GM10248 (cell line): ENCODE measurements around the gene PLSCR3.
A peak's percentile ranks its signal among the peaks of the same experiment; 100 is the strongest.

Experiments used
- CTCF ChIA-PET: fragments of 300-600 bp; sonication (Branson Sonifier 250); formaldehyde crosslinking; extraction: SDS; loops from one replicate; lab custom pipeline; 2021; ENCODE audit warnings: antibody characterized with exemption; lab: Yijun Ruan, JAX
- POLR2A ChIA-PET: fragments of 350-650 bp; sonication (Branson Sonifier 250); formaldehyde crosslinking; extraction: SDS; loops from one replicate; lab custom pipeline; 2020; ENCODE audit warnings: antibody characterized with exemption; lab: Yijun Ruan, JAX
- DNase-seq: peaks from one replicate; pipeline ENCODE4 v3.0.0; 2012; ENCODE audit errors: extremely low spot score
- TF ChIP-seq, protein P1 (sequence below): IDR thresholded peaks from 2 replicates; pipeline ENCODE4 v1.5.1; 2012; ENCODE audit warnings: mild to moderate bottlenecking, low read depth; ENCODE audit errors: extremely low read depth, missing control alignments, control extremely low read depth

PLSCR3 gene

DNA sequence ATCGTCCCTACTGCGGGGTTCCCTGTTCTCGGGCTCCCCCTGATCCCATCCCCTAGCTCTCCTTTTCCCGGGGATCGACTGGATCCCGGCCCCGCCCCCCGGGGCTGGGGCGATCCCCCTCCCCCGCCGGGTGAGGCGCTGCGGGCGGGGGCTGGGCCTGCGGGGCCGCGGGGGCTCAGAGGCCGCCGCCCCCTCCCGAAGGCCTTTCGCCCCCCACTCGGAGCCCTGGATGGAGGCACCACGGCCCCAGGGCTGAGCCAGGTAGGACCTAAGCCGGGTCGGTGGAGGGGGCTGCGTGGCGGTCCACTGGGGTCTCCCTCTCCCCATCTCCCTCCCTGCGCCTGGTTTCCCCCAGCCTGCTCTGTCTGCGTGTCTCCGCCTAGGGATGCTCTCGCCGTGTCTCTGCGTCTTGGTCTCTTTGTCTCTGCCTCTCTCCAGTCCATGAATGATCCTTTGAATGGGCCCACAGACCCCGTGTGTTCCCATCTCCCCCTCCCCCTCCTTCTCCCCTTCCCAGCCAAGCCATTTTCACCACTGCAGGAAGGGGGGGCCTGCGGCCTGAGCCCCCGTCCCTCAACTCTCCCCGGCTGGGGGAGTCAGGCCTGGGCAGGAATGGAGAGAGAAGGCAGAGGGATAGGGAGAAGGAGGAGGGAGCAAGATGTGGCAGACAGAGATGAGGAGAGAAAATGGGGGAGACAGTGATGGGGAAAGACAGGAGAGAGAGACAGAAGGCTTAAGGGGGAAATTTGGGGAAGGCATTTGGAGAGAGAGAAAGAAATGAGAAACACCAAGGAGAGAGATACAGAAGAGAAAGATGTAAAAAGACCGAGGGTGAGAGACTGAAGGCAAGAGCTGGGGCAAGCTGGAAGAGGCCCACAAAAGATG lies 11.3 kb upstream of the PLSCR3 start:
- ChIA-PET POLR2A (interaction anchor here (1.0 kb wide), 1 partner anchor 79 kb away, joined by 3 read pairs; the partner anchor contains the start of gene POLR2A), CTCF (interaction anchor here (0.9 to 2.8 kb wide), 3 partner anchors 8 to 155 kb away, joined by 4 to 10 read pairs (median 5); no protein-coding TSS in a partner anchor)
- DNase-seq, result no peak
- TF ChIP-seq, protein P1, sequence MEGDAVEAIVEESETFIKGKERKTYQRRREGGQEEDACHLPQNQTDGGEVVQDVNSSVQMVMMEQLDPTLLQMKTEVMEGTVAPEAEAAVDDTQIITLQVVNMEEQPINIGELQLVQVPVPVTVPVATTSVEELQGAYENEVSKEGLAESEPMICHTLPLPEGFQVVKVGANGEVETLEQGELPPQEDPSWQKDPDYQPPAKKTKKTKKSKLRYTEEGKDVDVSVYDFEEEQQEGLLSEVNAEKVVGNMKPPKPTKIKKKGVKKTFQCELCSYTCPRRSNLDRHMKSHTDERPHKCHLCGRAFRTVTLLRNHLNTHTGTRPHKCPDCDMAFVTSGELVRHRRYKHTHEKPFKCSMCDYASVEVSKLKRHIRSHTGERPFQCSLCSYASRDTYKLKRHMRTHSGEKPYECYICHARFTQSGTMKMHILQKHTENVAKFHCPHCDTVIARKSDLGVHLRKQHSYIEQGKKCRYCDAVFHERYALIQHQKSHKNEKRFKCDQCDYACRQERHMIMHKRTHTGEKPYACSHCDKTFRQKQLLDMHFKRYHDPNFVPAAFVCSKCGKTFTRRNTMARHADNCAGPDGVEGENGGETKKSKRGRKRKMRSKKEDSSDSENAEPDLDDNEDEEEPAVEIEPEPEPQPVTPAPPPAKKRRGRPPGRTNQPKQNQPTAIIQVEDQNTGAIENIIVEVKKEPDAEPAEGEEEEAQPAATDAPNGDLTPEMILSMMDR, result no peak

DNA sequence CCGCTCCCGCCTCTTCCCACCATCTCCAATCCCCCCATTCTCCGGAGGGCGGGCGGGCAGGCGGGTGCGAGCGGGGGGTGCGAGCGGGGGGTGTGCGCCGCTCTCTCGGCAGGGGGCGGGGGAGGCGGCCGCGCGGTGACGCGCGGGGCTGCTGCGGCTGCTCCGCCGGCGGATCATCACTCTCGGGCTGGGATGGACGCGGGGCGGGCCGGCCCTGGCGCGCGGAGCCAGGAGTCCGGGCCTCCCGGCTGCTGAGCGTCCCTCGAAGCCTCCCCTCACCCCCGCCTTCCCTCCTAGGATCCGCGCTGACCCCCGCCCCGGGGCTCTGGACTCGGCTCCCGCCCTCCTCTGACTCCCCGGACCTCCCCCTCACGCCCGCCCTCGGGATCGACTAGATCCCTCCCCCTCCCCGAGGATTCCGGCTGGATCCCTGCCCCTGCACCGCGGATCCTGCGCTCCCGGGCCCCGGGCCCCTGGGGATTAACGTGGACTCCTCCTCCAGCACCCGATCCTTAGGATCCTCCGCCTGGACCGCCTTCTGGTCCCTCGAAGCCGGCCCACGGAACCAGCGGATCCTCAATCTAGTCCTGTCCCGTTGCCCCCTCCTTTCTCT lies 10.5 kb upstream of the PLSCR3 start:
- no peak for DNase-seq
- TF ChIP-seq, protein P1, result no peak
- POLR2A ChIA-PET, result interaction anchor here (0.7 to 2.3 kb wide), 12 partner anchors 11 to 481 kb away, joined by 3 to 10 read pairs (median 4); partner anchors contain the start of genes CD68, PLSCR3, POLR2A and TMEM102
- CTCF ChIA-PET, result interaction anchor here (0.8 to 2.8 kb wide), 4 partner anchors 10 to 207 kb away, joined by 3 to 10 read pairs (median 7); partner anchors contain the start of genes PLSCR3 and TMEM95

DNA sequence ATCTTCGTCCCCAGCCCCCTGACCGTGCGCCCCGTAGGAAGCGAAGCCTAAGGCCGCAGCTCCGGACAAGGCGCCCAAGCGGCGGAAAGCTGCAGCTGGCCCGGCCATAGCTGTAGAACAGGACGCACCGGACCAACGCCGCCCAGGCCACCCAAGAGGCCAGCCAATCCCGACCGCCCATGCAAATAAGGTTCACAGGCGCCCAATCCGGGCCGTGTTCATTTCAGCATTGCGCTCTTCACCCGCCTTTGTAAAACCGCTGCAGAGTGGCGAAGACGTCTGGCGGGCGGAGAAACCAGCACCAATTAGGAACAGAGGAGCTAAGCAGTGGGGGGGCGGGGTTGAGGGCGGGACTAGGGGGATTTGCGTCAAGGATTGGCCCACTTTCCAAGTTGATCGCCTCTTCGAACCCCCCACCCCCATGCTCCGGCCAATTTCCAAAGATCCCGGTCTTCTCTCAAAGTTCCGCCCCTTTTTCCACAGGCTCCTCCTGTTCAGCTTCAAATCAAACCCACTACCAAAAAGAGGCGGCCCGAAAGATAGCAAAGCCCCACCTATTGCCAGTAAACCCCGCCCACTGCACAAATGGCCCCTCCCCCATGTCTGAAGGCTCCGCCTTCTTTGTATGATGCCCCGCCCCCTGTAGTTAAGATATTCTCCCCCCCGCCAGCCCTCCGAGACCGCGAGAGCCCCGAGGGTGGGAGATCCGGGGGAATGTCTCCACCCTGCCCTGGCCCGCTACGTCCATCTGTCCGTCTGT lies 9.8 kb upstream of the PLSCR3 start, which contains the start of gene TMEM256:
Gene TMEM256, minus strand, starts transcription at position 121 of the 760 bp plus-strand sequence. Its CDS starts 13 bp downstream, at position 108.
- CTCF ChIA-PET, result interaction anchor here (0.8 to 2.1 kb wide), 7 partner anchors 10 to 208 kb away, joined by 3 to 10 read pairs (median 4); partner anchors contain the start of genes PLSCR3, SOX15 and TMEM95

DNA sequence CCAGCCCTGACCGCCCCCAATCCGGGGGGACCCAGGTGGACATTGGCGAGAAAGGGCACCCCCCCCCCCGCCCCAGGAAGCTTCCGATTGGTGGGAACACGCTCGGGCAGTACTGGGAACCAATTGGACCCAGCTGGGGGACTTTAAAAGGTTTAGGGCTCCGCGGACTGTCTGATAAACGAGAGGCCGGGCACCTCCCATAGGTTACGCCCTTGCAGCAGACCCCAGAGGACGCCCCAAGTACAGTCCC lies 9.3 kb upstream of the PLSCR3 start:
- POLR2A ChIA-PET, result interaction anchor here (0.6 to 2.3 kb wide), 15 partner anchors 9 to 482 kb away, joined by 3 to 10 read pairs (median 4); partner anchors contain the start of genes CD68, GPS2, MPDU1 and PLSCR3
- CTCF ChIA-PET, result interaction anchor here (0.8 to 2.1 kb wide), 7 partner anchors 9 to 186 kb away, joined by 3 to 10 read pairs (median 4); partner anchors contain the start of genes PLSCR3, SOX15 and TMEM95
- no peak for DNase-seq
- TF ChIP-seq, protein P1, result no peak

More for the DNA sequence above, 9.8 kb upstream of the PLSCR3 start, which contains the start of gene TMEM256:
- POLR2A ChIA-PET, result interaction anchor here (0.6 to 2.3 kb wide), 15 partner anchors 10 to 482 kb away, joined by 3 to 10 read pairs (median 4); partner anchors contain the start of genes CD68, GPS2, MPDU1 and PLSCR3
- TF ChIP-seq, protein P1, result no peak
- peak; percentile 97 for DNase-seq

DNA sequence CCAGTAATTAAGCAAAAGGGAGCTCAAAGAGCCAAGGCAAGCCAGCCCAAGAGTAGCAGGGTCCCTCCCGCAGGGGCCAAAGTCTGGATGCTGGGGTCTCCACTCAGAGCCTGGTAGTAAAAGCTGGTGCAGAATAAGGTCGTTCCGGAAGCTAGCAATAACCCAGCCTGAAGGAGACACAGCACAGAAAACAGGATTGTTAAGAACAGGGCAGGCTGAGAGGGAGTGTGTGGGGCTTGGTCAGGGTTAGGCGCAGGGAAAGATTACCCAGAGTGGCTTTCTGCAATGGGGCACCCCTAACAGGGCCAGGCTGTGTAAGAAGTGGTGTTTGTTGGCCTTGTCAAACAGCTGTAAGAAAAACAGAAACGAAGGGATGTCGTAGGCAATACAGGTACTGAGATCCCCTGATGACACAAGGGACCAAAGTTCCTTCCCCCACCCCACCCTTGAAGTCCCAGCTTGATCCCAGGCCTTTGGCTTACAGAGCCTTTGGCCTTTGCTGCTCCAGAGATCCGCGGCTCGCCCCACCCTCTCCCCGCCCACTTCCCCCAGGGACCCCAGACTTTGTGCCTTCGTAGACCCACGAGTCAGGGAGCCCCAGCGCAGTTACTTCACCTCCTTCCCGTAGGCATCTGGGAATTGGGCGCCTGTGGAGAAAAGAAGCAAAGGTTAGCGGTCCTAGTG lies 8.9 kb upstream of the PLSCR3 start:
- TF ChIP-seq, protein P1, result no peak
- no peak for DNase-seq
- POLR2A ChIA-PET, result interaction anchor here (0.6 to 2.3 kb wide), 9 partner anchors 9 to 483 kb away, joined by 3 to 10 read pairs (median 6); partner anchors contain the start of genes MPDU1, PLSCR3 and POLR2A
- CTCF ChIA-PET, result interaction anchor here (0.8 to 2.1 kb wide), 10 partner anchors 9 to 186 kb away, joined by 3 to 10 read pairs (median 3); partner anchors contain the start of genes PLSCR3, SOX15, TMEM102 and TMEM95
